ENCODE data around the gene ASTL.

ASTL gene

GRCh38 chr2:96113367-96113677, 25.0 kb downstream of the ASTL start:
- DNase-seq (ENCODE audit: low read depth in 2 of 2, low spot score in 1 of 2), result no peak

- no peak for DNase-seq (ENCODE audit: low read depth in 2 of 2, low spot score in 1 of 2)
These were observed 25.6 kb downstream of the ASTL start for GRCh38 chr2:96112501-96113366.

GRCh38 chr2:96111823-96112500, 26.3 kb downstream of the ASTL start:
- no peak for DNase-seq (ENCODE audit: low read depth in 2 of 2, low spot score in 1 of 2)

GRCh38 chr2:96111257-96111640, 27.1 kb downstream of the ASTL start:
- no peak for DNase-seq (ENCODE audit: low read depth in 2 of 2, low spot score in 1 of 2)

- DNase-seq (ENCODE audit: low read depth in 2 of 2, low spot score in 1 of 2), result no peak
These were observed 27.6 kb downstream of the ASTL start for GRCh38 chr2:96110621-96111256.

- no peak for DNase-seq (ENCODE audit: low read depth in 2 of 2, low spot score in 1 of 2)
These were observed 28.3 kb downstream of the ASTL start for GRCh38 chr2:96109931-96110511.

GRCh38 chr2:96109361-96109680, 29.0 kb downstream of the ASTL start:
- DNase-seq (ENCODE audit: low read depth in 2 of 2, low spot score in 1 of 2), result no peak

- DNase-seq (ENCODE audit: low read depth in 2 of 2, low spot score in 1 of 2), result no peak
These were observed 29.6 kb downstream of the ASTL start for GRCh38 chr2:96108541-96109360.

GRCh38 chr2:96108151-96108540, 30.2 kb downstream of the ASTL start:
- DNase-seq (ENCODE audit: low read depth in 2 of 2, low spot score in 1 of 2), result no peak

- no peak for DNase-seq (ENCODE audit: low read depth in 2 of 2, low spot score in 1 of 2)
These were observed 30.6 kb downstream of the ASTL start for GRCh38 chr2:96107708-96108065.

- no peak for DNase-seq (ENCODE audit: low read depth in 2 of 2, low spot score in 1 of 2)
These were observed 31.2 kb downstream of the ASTL start for GRCh38 chr2:96106991-96107707.

GRCh38 chr2:96105994-96106715, 32.1 kb downstream of the ASTL start:
- DNase-seq (ENCODE audit: low read depth in 2 of 2, low spot score in 1 of 2), result no peak

- no peak for DNase-seq (ENCODE audit: low read depth in 2 of 2, low spot score in 1 of 2)
These were observed 33.0 kb downstream of the ASTL start for GRCh38 chr2:96105152-96105915.

- no peak for DNase-seq (ENCODE audit: low read depth in 2 of 2, low spot score in 1 of 2)
These were observed 33.8 kb downstream of the ASTL start for GRCh38 chr2:96104487-96104861.

- no peak for DNase-seq (ENCODE audit: low read depth in 2 of 2, low spot score in 1 of 2)
These were observed 34.4 kb downstream of the ASTL start for GRCh38 chr2:96103761-96104486.

- no peak for DNase-seq (ENCODE audit: low read depth in 2 of 2, low spot score in 1 of 2)
These were observed 35.1 kb downstream of the ASTL start for GRCh38 chr2:96103187-96103601.

- DNase-seq (ENCODE audit: low read depth in 2 of 2, low spot score in 1 of 2), result no peak
These were observed 35.6 kb downstream of the ASTL start for GRCh38 chr2:96102596-96103186.

- no peak for DNase-seq (ENCODE audit: low read depth in 2 of 2, low spot score in 1 of 2)
These were observed 37.4 kb downstream of the ASTL start for GRCh38 chr2:96100893-96101304.

Measured in stimulated activated CD8-positive, alpha-beta memory T cell treated with anti-CD3 and anti-CD28 coated beads, Interleukin-4, amount 100 ng/mL, for 1 hour (primary cell).